T-cell (primary cell): ENCODE data around the gene SPTBN2. TPM values are rescaled to one million over a fixed set of nuclear protein-coding genes. Genes with fewer than 3 reads are reported as not detected.
"Not testable (repeated sequence)": the region's sequence is repeated elsewhere in the genome, so short reads cannot be mapped to it uniquely, and the experiment has no call there.

Source experiments
- ATAC-seq, 4 experiments: fragments of 200-7000 bp in 3 of 4; fragments of 150-1000 bp in 1 of 4; cut with Tn5 transposase; replicated peaks in 1 of 4; 1 replicate in 3 of 4; 2 replicates in 1 of 4; pipeline ENCODE4 v1.10.0; 2021; ENCODE audit warnings: moderate library complexity in 3 of 4, mild to moderate bottlenecking in 2 of 4, moderate number of reproducible peaks in 1 of 4
- CTCF ChIA-PET, 2 donors: fragments of 300-600 bp; sonication (Branson Sonifier 250); formaldehyde crosslinking; loops; one replicate each; lab custom pipeline; 2022; ENCODE audit warnings: antibody characterized with exemption in 2 of 2; lab: Charles Lee
- POLR2A ChIA-PET, 2 donors: fragments of 300-600 bp; sonication (Branson Sonifier 250); formaldehyde crosslinking; loops; one replicate each; lab custom pipeline; 2022; ENCODE audit warnings: antibody characterized with exemption in 2 of 2; lab: Charles Lee
- DNase-seq, 35 experiments: peaks; one replicate each; pipeline versions ENCODE4 v3.0.0 to v3.0.0-alpha.2; 2013 to 2023
- H3K27ac ChIP-seq: one replicate; pipeline ENCODE4 v1.5.1; 2013; ENCODE audit warnings: low read length
- H3K27me3 ChIP-seq, 2 experiments: replicated peaks in 1 of 2; 1 replicate in 1 of 2; 2 replicates in 1 of 2; pipeline versions ENCODE4 v1.6.1 to v1.7.0; 2013; ENCODE audit warnings: low read length in 1 of 2, mixed read lengths in 1 of 2; ENCODE audit not compliant: control insufficient read depth in 2 of 2, insufficient read depth in 2 of 2; ENCODE audit errors: extremely low read depth in 1 of 2
- H3K36me3 ChIP-seq, 2 donors: 1 replicate in 1 of 2; 2 replicates in 1 of 2; pipeline versions ENCODE4 v1.6.1 to v1.7.0; 2013; ENCODE audit warnings: low read length in 1 of 2; ENCODE audit not compliant: control insufficient read depth in 2 of 2, insufficient read depth in 1 of 2; ENCODE audit errors: extremely low read depth in 1 of 2
- H3K4me1 ChIP-seq, 2 experiments: 1 replicate in 1 of 2; 2 replicates in 1 of 2; pipeline versions ENCODE4 v1.6.1 to v1.7.0; 2013; ENCODE audit warnings: low read length in 2 of 2, mixed read lengths in 1 of 2; ENCODE audit not compliant: insufficient read depth in 2 of 2, control insufficient read depth in 1 of 2; ENCODE audit errors: extremely low read depth in 1 of 2
- H3K4me3 ChIP-seq, 2 donors: 1 replicate in 1 of 2; 2 replicates in 1 of 2; pipeline versions ENCODE4 v1.5.1 to v1.7.0; 2013; ENCODE audit warnings: mild to moderate bottlenecking in 2 of 2, low read length in 1 of 2, moderate library complexity in 1 of 2; ENCODE audit not compliant: control insufficient read depth in 1 of 2; ENCODE audit errors: extremely low read depth in 1 of 2
- H3K9me3 ChIP-seq: 2 replicates; pipeline ENCODE4 v1.7.0; 2013
- H3K27ac Mint-ChIP-seq, 2 donors: one replicate each; pipeline ENCODE4 v1.8.0; 2020 to 2021; ENCODE audit warnings: mild to moderate bottlenecking in 2 of 2, mixed read lengths in 2 of 2
- H3K27me3 Mint-ChIP-seq, 2 donors: one replicate each; pipeline ENCODE4 v1.8.0; 2021 to 2022; ENCODE audit warnings: mixed read lengths in 2 of 2
- H3K36me3 Mint-ChIP-seq: one replicate; pipeline ENCODE4 v1.8.0; 2021; ENCODE audit warnings: mixed read lengths
- H3K4me1 Mint-ChIP-seq, 3 donors: one replicate each; pipeline ENCODE4 v1.8.0; 2020 to 2022; ENCODE audit warnings: mixed read lengths in 3 of 3, mild to moderate bottlenecking in 1 of 3
- H3K4me3 Mint-ChIP-seq, 3 donors: one replicate each; pipeline ENCODE4 v1.8.0; 2020 to 2022; ENCODE audit warnings: mild to moderate bottlenecking in 3 of 3, mixed read lengths in 3 of 3, moderate library complexity in 3 of 3
- H3K9me3 Mint-ChIP-seq, 3 donors: one replicate each; pipeline ENCODE4 v1.8.0; 2020 to 2022; ENCODE audit warnings: mixed read lengths in 3 of 3
- WGBS: methylation state at CpG from one replicate; pipeline ENCODE4 v1.1.5; 2013; ENCODE audit warnings: missing lambda C conversion rate; ENCODE audit not compliant: insufficient coverage; 5-methylcytosine and 5-hydroxymethylcytosine counted together
- total RNA-seq, 35 experiments: library from RNA in 6 of 35; stranded (reverse) in 6 of 35; fragments of 120-200 nt in 1 of 35; gene quantifications; one replicate each; pipeline versions ENCODE4 v1.2.1 to v1.2.4 and lab custom pipeline; 2013 to 2026

Gene SPTBN2
- total RNA-seq, 5 donors from 2014 or later (not counting 1 experiment from before 2014, with no cell fraction given), result 0.13 to 1.1 (median 0.60) TPM; not detected in 1

- H3K36me3 Mint-ChIP-seq, result no peaks in the 10 kb centered on the region
- ChIA-PET POLR2A (no interaction called here), CTCF (interaction anchor here in 1 of 2 donors (0.5 kb wide), 1 partner anchor 1134 kb away, joined by 6 read pairs; no protein-coding TSS in a partner anchor)
- H3K27me3 Mint-ChIP-seq, result peaks cover 45 to 66% of the 10 kb centered on the region in 2 donors
- Histone ChIP-seq H3K27ac (no peak overlapping the region), H3K4me3 (peak overlapping the region; percentile 37 to 64), H3K4me1 (peaks cover 2 to 20% of the 10 kb centered on the region in 2 experiments), H3K9me3 (no peaks in the 10 kb centered on the region), H3K27me3 (peaks cover 20 to 62% of the 10 kb centered on the region in 2 experiments), H3K36me3 (no peaks in the 10 kb centered on the region)
- no peak overlapping the region for H3K27ac Mint-ChIP-seq
- H3K4me1 Mint-ChIP-seq, result peaks cover 17 to 18% (median 18%) of the 10 kb centered on the region in 3 donors
- no peaks in the 10 kb centered on the region for H3K9me3 Mint-ChIP-seq
- DNase-seq (peak in 9 of 35 experiments; percentile 6 to 39 (median 11)), ATAC-seq (peak; percentile 43 to 68 (median 60))
- under 1% methylated on average over 60 of the region's 70 CpGs for WGBS
- peak overlapping the region; percentile 49 to 56 (median 51) for H3K4me3 Mint-ChIP-seq
Measured at GRCh38 chr11:66727282-66728037, 1.6 kb downstream of the SPTBN2 start.

GRCh38 chr11:66725647-66726046 is 3.4 kb downstream of the SPTBN2 start:
- Mint-ChIP-seq H3K4me3 (no peak overlapping the region), H3K36me3 (no peaks in the 10 kb centered on the region), H3K4me1 (peaks cover 17 to 19% (median 18%) of the 10 kb centered on the region in 3 donors), H3K27ac (no peak overlapping the region), H3K9me3 (no peaks in the 10 kb centered on the region), H3K27me3 (peaks cover 35 to 56% of the 10 kb centered on the region in 2 donors)
- no peak for ATAC-seq
- Histone ChIP-seq H3K27ac (no peak overlapping the region), H3K4me3 (no peak overlapping the region), H3K4me1 (peaks cover 2 to 20% of the 10 kb centered on the region in 2 experiments), H3K9me3 (no peaks in the 10 kb centered on the region), H3K27me3 (peaks cover 20 to 67% of the 10 kb centered on the region in 2 experiments), H3K36me3 (no peaks in the 10 kb centered on the region)
- WGBS, result 63% methylated on average over 3 of the region's 10 CpGs
- ChIA-PET POLR2A (interaction anchor here in 1 of 2 donors (0.6 kb wide), 1 partner anchor 105 kb away, joined by 3 read pairs; no protein-coding TSS in a partner anchor), CTCF (interaction anchor here in 1 of 2 donors (0.6 kb wide), 1 partner anchor 1410 kb away, joined by 8 read pairs; no protein-coding TSS in a partner anchor)
- no peak for DNase-seq

- Mint-ChIP-seq H3K27me3 (peaks cover 40 to 60% of the 10 kb centered on the region in 2 donors), H3K4me3 (no peak overlapping the region), H3K4me1 (peaks cover 19 to 24% (median 24%) of the 10 kb centered on the region in 3 donors), H3K36me3 (no peaks in the 10 kb centered on the region), H3K9me3 (no peaks in the 10 kb centered on the region), H3K27ac (no peak overlapping the region)
- WGBS, result 86% methylated on average over 1 of the region's 1 CpG
- Histone ChIP-seq H3K27me3 (peaks cover 20 to 69% of the 10 kb centered on the region in 2 experiments), H3K36me3 (no peaks in the 10 kb centered on the region), H3K4me1 (peaks cover 2 to 23% of the 10 kb centered on the region in 2 experiments), H3K27ac (no peak overlapping the region), H3K4me3 (no peak overlapping the region), H3K9me3 (no peaks in the 10 kb centered on the region)
- DNase-seq (no peak), ATAC-seq (no peak)
- CTCF ChIA-PET, result interaction anchor here in 1 of 2 donors (0.6 kb wide), 1 partner anchor 1411 kb away, joined by 8 read pairs; no protein-coding TSS in a partner anchor
- POLR2A ChIA-PET, result no interaction called here
Measured at GRCh38 chr11:66725114-66725513, 3.9 kb downstream of the SPTBN2 start.

- DNase-seq, H3K36me3 Mint-ChIP-seq, H3K9me3 ChIP-seq, CTCF ChIA-PET, H3K9me3 Mint-ChIP-seq, H3K4me3 Mint-ChIP-seq, H3K27ac Mint-ChIP-seq, H3K36me3 ChIP-seq, H3K27ac ChIP-seq, POLR2A ChIA-PET, H3K4me3 ChIP-seq, ATAC-seq: not testable (repeated sequence)
- WGBS, result no CpG with 5 or more reads among the region's 5 CpGs
- peaks cover 46 to 58% of the 10 kb centered on the region in 2 donors for H3K27me3 Mint-ChIP-seq
- Histone ChIP-seq H3K27me3 (peaks cover 20 to 72% of the 10 kb centered on the region in 2 experiments), H3K4me1 (peaks cover 2 to 26% of the 10 kb centered on the region in 2 experiments)
- peaks cover 20 to 31% (median 24%) of the 10 kb centered on the region in 3 donors for H3K4me1 Mint-ChIP-seq
Measured at GRCh38 chr11:66724167-66724566, 4.8 kb downstream of the SPTBN2 start.

GRCh38 chr11:66723693-66724092 is 5.3 kb downstream of the SPTBN2 start:
- POLR2A ChIA-PET, result interaction anchor here in 1 of 2 donors (0.6 kb wide), 1 partner anchor 35 kb away, joined by 3 read pairs; no protein-coding TSS in a partner anchor
- Histone ChIP-seq H3K27ac (no peak overlapping the region), H3K36me3 (no peaks in the 10 kb centered on the region), H3K4me3 (no peak overlapping the region), H3K4me1 (peaks cover 2 to 23% of the 10 kb centered on the region in 2 experiments), H3K27me3 (peaks cover 20 to 72% of the 10 kb centered on the region in 2 experiments), H3K9me3 (no peaks in the 10 kb centered on the region)
- no peak overlapping the region for H3K4me3 Mint-ChIP-seq
- DNase-seq (no peak), ATAC-seq (no peak)
- H3K36me3 Mint-ChIP-seq, result no peaks in the 10 kb centered on the region
- CTCF ChIA-PET, result no interaction called here
- no peaks in the 10 kb centered on the region for H3K9me3 Mint-ChIP-seq
- peaks cover 43 to 54% of the 10 kb centered on the region in 2 donors for H3K27me3 Mint-ChIP-seq
- H3K4me1 Mint-ChIP-seq, result peaks cover 15 to 26% (median 20%) of the 10 kb centered on the region in 3 donors
- H3K27ac Mint-ChIP-seq, result no peak overlapping the region
- no CpG with 5 or more reads among the region's 5 CpGs for WGBS
